Epithelial cell of proximal tubule (primary cell): ENCODE data around the gene TMPRSS11F. TPM values are rescaled to one million over a fixed set of nuclear protein-coding genes. Genes with fewer than 3 reads are reported as not detected.

ENCODE experiments used
- DNase-seq: peaks from one replicate; pipeline ENCODE4 v3.0.0-alpha.2; 2011; ENCODE audit warnings: low read depth
- H3K4me3 ChIP-seq: 2 replicates; pipeline ENCODE4 v1.5.1; 2011; ENCODE audit warnings: low read depth, mild to moderate bottlenecking, low read length
- total RNA-seq: library from RNA; depleted of rRNA; stranded (reverse); fragments of >200 nt; gene quantifications from 2 replicates; pipeline ENCODE4 v1.2.3, GENCODE V29; 2015
- TF ChIP-seq, protein P1 (sequence below): conservative IDR thresholded peaks from 2 replicates; pipeline ENCODE4 v1.5.1; 2012; ENCODE audit warnings: low read depth, mild to moderate bottlenecking, low read length

TMPRSS11F gene
- total RNA-seq, 1 donor from 2014 or later, result not detected

DNA sequence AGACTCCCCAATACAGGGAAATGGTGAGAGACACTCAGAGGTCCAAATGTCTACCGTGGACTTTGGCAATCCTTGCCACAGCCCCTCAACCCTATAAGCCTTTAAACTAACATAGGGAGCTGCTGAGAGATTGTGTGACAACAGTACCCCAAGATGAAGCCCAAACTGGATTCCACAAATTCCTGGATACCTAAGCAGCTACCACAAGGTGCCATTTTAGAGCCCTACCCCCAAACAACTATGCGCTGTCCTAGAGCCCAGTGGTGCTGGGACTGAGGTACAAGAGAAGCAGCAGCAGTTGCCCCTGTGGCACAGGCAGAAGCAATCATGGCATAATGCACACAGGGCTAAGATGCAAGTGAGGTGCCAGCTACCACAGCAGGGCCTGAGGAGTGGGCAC lies 2.7 kb upstream of the TMPRSS11F start:
- no peak for DNase-seq
- no peak overlapping the region for H3K4me3 ChIP-seq
- TF ChIP-seq, protein P1, sequence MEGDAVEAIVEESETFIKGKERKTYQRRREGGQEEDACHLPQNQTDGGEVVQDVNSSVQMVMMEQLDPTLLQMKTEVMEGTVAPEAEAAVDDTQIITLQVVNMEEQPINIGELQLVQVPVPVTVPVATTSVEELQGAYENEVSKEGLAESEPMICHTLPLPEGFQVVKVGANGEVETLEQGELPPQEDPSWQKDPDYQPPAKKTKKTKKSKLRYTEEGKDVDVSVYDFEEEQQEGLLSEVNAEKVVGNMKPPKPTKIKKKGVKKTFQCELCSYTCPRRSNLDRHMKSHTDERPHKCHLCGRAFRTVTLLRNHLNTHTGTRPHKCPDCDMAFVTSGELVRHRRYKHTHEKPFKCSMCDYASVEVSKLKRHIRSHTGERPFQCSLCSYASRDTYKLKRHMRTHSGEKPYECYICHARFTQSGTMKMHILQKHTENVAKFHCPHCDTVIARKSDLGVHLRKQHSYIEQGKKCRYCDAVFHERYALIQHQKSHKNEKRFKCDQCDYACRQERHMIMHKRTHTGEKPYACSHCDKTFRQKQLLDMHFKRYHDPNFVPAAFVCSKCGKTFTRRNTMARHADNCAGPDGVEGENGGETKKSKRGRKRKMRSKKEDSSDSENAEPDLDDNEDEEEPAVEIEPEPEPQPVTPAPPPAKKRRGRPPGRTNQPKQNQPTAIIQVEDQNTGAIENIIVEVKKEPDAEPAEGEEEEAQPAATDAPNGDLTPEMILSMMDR, result no peak

DNA sequence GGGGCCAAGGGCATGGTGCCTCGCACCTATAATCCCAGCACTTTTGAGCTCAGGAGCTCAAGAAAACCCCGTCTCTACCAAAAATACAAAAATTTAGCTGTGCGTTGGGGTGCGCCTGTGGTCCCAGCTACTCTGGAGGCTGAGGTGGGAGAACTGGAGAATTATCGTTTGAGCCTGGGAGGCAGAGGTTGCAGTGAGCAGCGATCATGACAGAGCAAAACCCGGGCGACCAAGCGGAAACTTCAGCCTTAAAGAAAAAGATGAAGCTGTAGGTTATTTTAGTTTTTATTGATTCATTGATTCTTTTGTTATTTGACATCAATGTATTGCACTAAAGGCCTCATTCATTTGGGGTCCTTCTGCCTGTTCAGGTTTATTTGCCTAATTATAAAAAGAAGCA lies 5.4 kb downstream of the TMPRSS11F start:
- TF ChIP-seq, protein P1, result no peak
- H3K4me3 ChIP-seq, result no peak overlapping the region
- DNase-seq, result no peak

DNA sequence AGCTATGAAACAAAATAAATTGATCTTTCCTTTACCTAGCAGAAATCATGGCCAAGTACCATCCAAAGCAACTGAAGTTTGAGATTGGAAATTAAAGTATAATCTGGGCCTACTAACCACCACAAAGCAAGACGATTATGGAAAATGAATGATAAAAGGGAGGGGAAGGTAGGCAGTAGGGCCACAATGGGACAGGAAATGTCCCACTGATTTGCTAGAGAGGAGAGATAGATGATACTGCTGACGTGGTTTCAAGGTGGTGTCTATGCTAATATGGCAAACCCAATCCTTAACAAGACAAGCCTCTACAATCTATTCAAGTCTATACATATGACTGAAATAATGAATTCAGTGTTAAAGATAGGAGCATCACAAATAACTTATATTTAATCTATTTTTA lies 6.1 kb downstream of the TMPRSS11F start:
- no peak for DNase-seq
- H3K4me3 ChIP-seq, result no peak overlapping the region
- TF ChIP-seq, protein P1, result no peak

DNA sequence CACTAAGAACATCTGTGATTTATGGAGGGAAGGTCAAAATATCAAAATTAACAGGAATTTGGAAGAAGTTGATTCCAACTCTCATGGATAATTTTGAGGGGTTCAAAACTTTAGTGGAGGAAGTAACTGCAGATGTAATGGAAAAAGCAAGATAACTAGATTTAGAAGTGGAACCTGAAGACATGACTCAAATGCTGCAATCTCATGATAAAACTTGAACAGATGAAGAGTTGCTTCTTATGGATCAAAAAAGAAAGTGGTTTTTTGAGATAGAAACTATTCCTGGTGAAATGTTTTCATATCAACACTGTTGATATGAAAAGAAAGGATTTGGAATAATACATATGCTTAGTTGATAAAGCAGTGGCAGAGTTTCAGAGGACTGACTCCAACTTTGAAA lies 9.7 kb downstream of the TMPRSS11F start:
- TF ChIP-seq, protein P1, result no peak
- DNase-seq, result no peak
- H3K4me3 ChIP-seq, result no peak overlapping the region

DNA sequence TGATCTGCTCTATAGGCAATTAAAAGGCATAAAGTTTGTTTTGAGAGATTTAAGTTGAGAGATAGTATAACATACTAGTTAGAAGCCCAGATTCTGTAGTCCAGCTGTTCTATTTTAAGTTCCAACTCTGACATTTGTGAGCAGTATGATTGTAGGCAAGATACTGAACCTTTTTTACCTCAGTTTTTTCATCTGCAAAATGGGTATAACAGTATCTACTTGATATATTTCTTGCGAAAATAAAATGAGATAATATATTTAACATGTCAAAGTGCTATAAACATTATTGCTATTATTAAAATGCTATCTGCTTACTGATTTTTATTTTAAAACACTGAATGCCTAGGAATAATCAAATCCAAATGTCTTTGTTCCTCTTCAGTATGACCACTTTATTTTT lies 19.2 kb downstream of the TMPRSS11F start:
- no peak overlapping the region for H3K4me3 ChIP-seq
- TF ChIP-seq, protein P1, result no peak
- no peak for DNase-seq

DNA sequence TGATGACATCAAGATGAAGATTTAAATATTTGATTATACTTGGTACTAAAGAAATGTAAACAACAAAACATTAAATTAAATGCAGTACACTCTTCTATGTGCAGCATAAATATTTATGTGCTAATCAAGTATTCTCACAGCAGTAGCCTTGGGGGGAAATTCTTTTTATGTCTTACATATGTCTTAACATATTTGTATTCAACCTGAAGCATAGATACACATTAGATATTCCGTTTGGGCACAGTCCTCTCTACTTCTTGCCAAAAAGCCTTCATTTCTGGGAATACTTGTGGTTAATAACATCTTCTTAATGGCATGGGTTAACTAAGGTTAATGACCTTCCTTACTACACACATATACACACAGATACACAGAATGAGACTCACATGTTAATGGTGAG lies 19.8 kb downstream of the TMPRSS11F start:
- TF ChIP-seq, protein P1, result no peak
- no peak overlapping the region for H3K4me3 ChIP-seq
- no peak for DNase-seq

DNA sequence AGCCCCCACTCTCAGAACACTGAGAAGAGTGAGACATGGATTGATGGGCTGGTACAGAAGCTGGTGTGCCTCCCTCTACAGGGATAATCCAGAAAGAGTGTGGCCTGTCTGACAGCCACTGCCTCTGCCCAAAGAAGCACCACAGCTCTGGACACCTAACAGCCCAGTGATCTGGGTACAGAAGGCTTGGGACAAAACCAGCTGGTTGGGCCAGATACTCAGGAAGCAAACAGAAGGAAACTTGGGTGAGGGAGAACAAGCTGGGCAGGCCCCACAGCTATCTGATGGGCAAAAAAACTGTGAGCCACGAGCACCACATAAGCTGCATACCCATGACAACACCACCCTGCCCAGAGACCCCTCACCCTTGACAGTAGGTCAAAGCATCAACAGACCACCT lies 46.9 kb downstream of the TMPRSS11F start:
- H3K4me3 ChIP-seq, result no peak overlapping the region
- no peak for DNase-seq
- TF ChIP-seq, protein P1, result no peak
